NT2/D1 (cell line): Measurements from ENCODE around the gene USP47.
A peak's percentile ranks its signal among the peaks of the same experiment; 100 is the strongest.

Experiments used
- DNase-seq: peaks from one replicate; pipeline ENCODE4 v3.0.0-alpha.2; 2011; ENCODE audit warnings: low read depth, low spot score
- H3K27me3 ChIP-seq: 2 replicates; pipeline ENCODE4 v1.6.0; 2011; ENCODE audit warnings: mild to moderate bottlenecking; ENCODE audit not compliant: insufficient read length, insufficient read depth
- H3K36me3 ChIP-seq: 2 replicates; pipeline ENCODE4 v1.6.1; 2011; ENCODE audit warnings: mild to moderate bottlenecking, low read length, mixed read lengths; ENCODE audit not compliant: insufficient read depth, insufficient read length
- H3K4me1 ChIP-seq: 2 replicates; pipeline ENCODE4 v1.5.1; 2011; ENCODE audit not compliant: insufficient read depth, insufficient read length
- H3K4me3 ChIP-seq: 2 replicates; pipeline ENCODE4 v1.5.1; 2011; ENCODE audit warnings: low read depth; ENCODE audit not compliant: insufficient read length
- H3K9ac ChIP-seq: 2 replicates; pipeline ENCODE4 v1.6.0; 2011; ENCODE audit warnings: low read depth; ENCODE audit not compliant: insufficient read length
- H3K9me3 ChIP-seq: 2 replicates; pipeline ENCODE4 v1.5.1; 2011; ENCODE audit warnings: mild to moderate bottlenecking, low read length; ENCODE audit not compliant: insufficient read depth
- SUZ12 ChIP-seq: IDR thresholded peaks from 2 replicates; pipeline ENCODE4 v1.6.1; 2011; ENCODE audit not compliant: insufficient read length, insufficient read depth; ENCODE audit errors: extremely low read depth
- YY1 ChIP-seq: IDR thresholded peaks from 2 replicates; pipeline ENCODE4 v1.6.1; 2011; ENCODE audit not compliant: insufficient read length, insufficient read depth
- ZNF274 ChIP-seq: IDR thresholded peaks from 2 replicates; pipeline ENCODE4 v1.6.1; 2011; ENCODE audit warnings: mild to moderate bottlenecking, low read depth, low read length

Gene USP47

GRCh38 chr11:11985016-11985715, 143.4 kb downstream of the USP47 start:
- no peaks in the 10 kb centered on the region for H3K27me3 ChIP-seq
- H3K36me3 ChIP-seq = peaks cover 37% of the 10 kb centered on the region
- peaks cover 6% of the 10 kb centered on the region for H3K4me1 ChIP-seq
- DNase-seq = no peak
- TF ChIP-seq SUZ12 = no peak
- no peak for TF ChIP-seq ZNF274
- no peak for TF ChIP-seq YY1
- H3K9ac ChIP-seq = no peak overlapping the region
- H3K4me3 ChIP-seq = no peak overlapping the region
- no peaks in the 10 kb centered on the region for H3K9me3 ChIP-seq

- Histone ChIP-seq H3K9me3 (no peaks in the 10 kb centered on the region), H3K4me1 (peaks cover 6% of the 10 kb centered on the region), H3K36me3 (peaks cover 44% of the 10 kb centered on the region), H3K27me3 (no peaks in the 10 kb centered on the region), H3K9ac (no peak overlapping the region), H3K4me3 (no peak overlapping the region)
- no peak for DNase-seq
- TF ChIP-seq SUZ12 = no peak
Measured at GRCh38 chr11:11985954-11986949, 144.5 kb downstream of the USP47 start.

GRCh38 chr11:11987503-11988022, 145.8 kb downstream of the USP47 start:
- Histone ChIP-seq H3K36me3 (peaks cover 45% of the 10 kb centered on the region), H3K9ac (no peak overlapping the region), H3K4me1 (peaks cover 9% of the 10 kb centered on the region), H3K27me3 (no peaks in the 10 kb centered on the region), H3K9me3 (no peaks in the 10 kb centered on the region), H3K4me3 (no peak overlapping the region)
- TF ChIP-seq SUZ12 = no peak
- TF ChIP-seq YY1 = no peak
- TF ChIP-seq ZNF274 = no peak
- DNase-seq = no peak

GRCh38 chr11:11988099-11988651, 146.4 kb downstream of the USP47 start:
- Histone ChIP-seq H3K36me3 (peaks cover 39% of the 10 kb centered on the region), H3K27me3 (no peaks in the 10 kb centered on the region), H3K9ac (peak overlapping the region; percentile 2), H3K4me3 (no peak overlapping the region), H3K9me3 (no peaks in the 10 kb centered on the region), H3K4me1 (peaks cover 9% of the 10 kb centered on the region)
- TF ChIP-seq ZNF274 = no peak
- no peak for TF ChIP-seq SUZ12
- TF ChIP-seq YY1 = no peak
- DNase-seq = no peak

GRCh38 chr11:11988681-11989261, 147.0 kb downstream of the USP47 start:
- DNase-seq = no peak
- peaks cover 33% of the 10 kb centered on the region for H3K36me3 ChIP-seq
- H3K4me3 ChIP-seq = no peak overlapping the region
- TF ChIP-seq YY1 = no peak
- TF ChIP-seq ZNF274 = no peak
- no peak for TF ChIP-seq SUZ12
- H3K27me3 ChIP-seq = no peaks in the 10 kb centered on the region
- H3K9ac ChIP-seq = no peak overlapping the region
- H3K4me1 ChIP-seq = peaks cover 9% of the 10 kb centered on the region
- H3K9me3 ChIP-seq = no peaks in the 10 kb centered on the region

- TF ChIP-seq ZNF274 (no peak), YY1 (no peak), SUZ12 (no peak)
- H3K9ac ChIP-seq = no peak overlapping the region
- DNase-seq = no peak
- H3K9me3 ChIP-seq = no peaks in the 10 kb centered on the region
- no peak overlapping the region for H3K4me3 ChIP-seq
- no peaks in the 10 kb centered on the region for H3K27me3 ChIP-seq
- peaks cover 13% of the 10 kb centered on the region for H3K4me1 ChIP-seq
- peaks cover 41% of the 10 kb centered on the region for H3K36me3 ChIP-seq
Measured at GRCh38 chr11:11989774-11990744, 148.3 kb downstream of the USP47 start.
